GM21825 (cell line): ENCODE data around the gene LAMB1.
A peak's percentile ranks its signal among the peaks of the same experiment; 100 is the strongest.
"Not testable (repeated sequence)": the region's sequence is repeated elsewhere in the genome, so short reads cannot be mapped to it uniquely, and the experiment has no call there.

Source experiments
- ATAC-seq: cut with Tn5 transposase; IDR thresholded peaks from one replicate; pipeline ENCODE4 v1.9.1; 2021; ENCODE audit warnings: mild to moderate bottlenecking, moderate library complexity; ENCODE audit not compliant: unreplicated experiment

LAMB1 gene

DNA sequence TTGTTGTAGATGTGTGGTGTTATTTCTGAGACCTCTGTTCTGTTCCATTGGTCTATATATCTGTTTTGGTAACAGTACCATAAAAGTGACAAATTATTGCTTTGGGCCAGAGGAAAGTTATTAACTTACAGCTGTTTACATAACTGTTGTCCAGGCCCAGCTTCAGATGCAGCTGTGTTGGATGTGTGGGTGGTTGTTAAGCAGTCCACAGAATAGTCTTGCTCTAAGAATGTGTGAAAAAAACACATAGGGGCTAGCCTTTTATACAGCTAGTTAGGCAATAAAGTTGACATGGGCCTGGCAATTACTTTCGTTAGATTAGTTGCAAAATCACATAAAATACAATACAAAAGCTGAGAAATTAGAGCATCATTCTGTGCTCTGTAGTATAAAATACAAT, 80.1 kb downstream of the LAMB1 start:
- no peak for ATAC-seq

DNA sequence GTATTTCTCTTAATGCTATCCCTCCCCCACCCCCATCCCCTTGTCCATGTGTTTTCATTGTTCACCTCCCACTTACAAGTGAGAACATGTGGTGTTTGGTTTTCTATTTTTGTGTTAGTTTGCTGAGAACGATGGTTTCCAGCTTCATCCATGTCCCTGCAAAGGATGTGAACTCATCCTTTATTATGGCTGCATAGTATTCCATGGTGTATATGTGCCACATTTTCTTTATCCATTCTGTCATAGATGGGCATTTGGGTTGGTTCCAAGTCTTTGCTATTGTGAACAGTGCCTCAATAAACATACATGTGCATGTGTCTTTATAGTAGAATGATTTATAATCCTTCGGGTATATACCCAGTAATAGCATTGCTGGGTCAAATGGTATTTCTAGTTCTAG, 81.1 kb downstream of the LAMB1 start:
- ATAC-seq: not testable (repeated sequence)

DNA sequence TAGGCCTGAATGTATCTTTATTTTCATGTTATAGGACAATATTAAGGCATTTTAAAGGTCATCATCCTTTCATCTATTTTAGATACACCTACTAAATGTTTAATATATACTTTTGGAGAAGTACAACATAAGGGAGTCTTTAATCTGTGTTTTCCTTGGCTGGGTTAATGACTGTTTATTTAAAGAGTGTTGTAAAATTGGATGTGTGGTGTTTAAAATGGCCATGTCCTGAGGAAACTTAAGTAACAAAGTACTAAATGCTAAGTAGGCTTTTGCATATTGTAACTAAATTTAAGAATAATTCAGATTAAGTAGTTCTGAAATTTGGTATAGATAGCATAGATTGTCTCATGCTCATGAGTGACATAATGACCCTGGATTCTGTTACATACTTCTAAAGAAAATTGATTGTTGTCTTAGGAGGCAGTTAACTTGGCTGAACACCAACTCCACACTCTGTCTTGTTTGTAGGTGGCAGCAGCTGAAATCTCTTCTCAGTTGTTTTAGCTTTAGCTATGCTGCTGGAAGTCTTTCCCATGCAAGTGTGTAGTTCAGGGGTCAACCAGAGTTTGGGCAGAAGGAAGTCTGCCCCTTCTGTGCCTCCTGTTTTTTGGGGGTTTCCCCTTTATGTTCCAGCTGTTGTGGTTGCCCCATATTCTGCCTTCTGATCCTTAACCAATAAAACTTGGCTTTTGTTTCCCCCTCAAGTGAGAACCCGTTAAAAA, 82.8 kb downstream of the LAMB1 start:
- no peak for ATAC-seq

DNA sequence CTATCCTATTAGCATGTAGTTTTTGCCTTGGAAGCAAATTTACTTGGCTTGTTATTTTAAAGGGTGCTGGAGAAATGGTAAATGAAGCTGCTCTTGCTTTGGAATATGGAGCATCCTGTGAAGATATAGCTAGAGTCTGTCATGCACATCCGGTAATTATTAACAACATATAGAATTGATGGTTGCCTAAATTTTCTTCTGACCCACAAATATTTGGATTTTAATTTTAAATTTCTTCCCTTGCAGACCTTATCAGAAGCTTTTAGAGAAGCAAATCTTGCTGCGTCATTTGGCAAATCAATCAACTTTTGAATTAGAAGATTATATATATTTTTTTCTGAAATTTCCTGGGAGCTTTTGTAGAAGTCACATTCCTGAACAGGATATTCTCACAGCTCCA, 84.0 kb downstream of the LAMB1 start:
- ATAC-seq: no peak

DNA sequence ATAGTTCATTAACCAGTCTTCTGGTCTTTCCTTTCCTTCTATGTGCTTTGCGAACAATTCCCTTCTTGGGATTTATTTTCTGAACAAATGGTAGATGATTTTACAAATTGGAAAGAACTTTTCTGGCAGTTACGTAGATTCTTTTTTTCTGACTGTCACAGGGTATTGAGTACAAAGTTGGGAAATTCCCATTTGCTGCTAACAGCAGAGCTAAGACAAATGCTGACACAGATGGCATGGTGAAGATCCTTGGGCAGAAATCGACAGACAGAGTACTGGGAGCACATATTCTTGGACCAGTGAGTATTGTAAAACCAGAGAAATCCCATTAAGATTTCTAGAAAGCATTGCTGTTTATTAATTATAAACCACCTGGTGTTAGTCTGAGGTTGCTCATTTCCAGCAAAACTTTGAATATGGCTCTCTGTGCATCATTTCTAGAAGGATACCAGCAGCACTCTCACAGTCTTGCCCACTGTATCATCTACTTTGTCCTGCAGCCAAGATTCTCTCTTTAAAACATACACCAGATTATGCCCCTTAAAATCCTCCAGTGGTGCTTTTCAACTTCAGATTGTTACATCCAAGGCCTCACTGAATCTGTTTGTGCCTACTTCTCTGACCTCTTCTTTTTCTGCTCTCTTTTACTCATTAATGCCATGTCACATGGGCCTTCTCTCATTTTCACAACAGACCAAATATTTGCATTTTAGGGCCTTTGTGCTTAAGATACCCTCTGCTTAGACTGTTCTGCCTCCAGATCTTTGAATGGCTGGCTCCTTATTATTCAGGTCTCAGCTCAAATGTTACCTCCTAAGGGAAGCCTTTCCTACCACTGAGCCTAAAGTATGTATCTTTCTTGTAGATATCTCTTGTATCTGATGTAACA, 85.0 kb downstream of the LAMB1 start:
- ATAC-seq: peak; percentile 83

DNA sequence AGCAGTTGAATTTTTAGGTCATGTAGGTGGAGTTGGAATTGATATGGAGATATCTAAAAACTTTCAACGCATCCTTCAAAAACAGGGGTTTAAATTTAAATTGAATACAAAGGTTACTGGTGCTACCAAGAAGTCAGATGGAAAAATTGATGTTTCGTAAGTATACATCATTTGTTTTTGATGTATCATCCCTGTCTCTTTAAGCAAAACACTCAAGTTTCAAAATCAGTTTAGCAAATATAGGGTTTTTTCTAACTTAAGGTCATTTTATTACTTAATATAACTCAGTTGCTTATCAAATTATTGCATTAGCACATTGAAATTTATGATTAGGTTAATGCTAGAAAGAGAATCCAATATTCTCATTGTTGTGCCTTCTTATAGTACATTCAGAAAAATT, 87.4 kb downstream of the LAMB1 start:
- ATAC-seq: no peak

DNA sequence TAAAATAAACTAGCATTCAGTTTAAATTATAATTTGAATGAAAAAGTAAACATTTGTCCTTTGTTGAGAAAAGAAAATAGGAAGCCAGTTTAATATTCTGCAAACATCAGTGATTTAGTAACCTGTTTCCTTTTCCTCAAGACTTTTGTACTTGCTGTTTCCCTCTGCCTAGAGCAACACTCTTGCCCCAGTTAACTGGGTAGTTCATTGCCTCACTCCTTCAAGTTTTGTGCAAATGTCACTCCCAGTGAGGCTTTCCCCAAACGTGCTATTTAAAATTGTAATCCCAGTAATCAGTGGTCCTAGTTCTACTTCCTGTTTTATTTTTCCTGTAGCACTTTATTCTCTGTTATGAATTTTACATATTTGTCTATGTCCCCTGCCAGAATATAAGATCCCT, 88.1 kb downstream of the LAMB1 start:
- no peak for ATAC-seq

DNA sequence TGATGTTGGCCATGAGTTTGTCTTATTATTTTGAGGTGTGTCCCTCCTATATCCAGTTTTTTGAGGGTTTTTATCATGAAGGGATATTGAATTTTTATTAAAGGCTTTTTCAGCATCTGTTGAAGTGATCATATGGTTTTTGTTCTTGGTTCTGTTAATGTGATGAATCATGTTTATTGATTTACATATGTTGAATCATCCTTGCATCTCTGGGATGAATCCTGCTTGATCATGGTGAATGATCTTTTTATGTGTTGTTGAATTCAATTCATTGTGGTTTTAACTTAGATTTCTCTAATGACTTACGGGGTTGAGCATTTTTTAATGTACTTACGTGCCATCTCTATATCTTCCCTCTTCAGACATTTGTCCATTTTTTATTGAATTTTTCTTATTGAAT, 89.1 kb downstream of the LAMB1 start:
- no peak for ATAC-seq

DNA sequence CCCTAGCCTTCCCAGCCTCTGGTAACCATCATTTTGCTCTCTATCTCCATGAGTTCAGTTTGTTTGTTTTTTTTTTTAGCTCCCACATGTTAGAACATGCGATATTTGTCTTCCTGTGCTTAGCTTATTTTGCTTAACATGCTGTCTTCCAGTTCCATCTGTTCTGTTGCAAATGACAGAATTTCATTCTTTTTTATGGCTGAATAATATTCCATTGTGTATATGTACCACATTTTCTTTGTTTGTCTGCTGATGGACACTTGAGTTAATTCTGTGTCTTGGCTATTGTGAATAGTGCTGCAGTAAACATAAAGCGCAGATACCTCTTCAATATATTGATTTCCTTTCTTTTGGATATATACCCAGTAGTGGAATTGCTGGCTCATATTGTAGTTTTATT, 91.0 kb downstream of the LAMB1 start:
- no peak for ATAC-seq

DNA sequence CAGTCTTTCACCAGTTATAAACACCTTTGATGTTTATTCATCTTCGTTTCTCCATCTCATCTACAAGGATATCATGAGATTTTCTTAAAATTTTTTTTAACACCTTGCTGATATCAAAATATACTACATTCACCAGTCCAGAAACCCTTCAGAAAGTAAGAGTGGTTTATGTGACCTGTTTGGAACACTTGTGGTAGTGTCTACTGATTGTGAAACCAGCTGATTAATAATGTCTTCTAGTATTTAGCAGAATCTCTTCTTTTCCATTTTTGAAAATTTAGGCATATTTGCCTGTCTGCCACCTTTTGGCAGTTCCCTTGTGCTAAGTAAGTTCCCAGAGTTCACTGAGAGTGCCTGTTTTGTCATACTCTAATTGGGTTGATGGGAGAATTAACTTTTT, 93.5 kb downstream of the LAMB1 start:
- ATAC-seq: no peak

DNA sequence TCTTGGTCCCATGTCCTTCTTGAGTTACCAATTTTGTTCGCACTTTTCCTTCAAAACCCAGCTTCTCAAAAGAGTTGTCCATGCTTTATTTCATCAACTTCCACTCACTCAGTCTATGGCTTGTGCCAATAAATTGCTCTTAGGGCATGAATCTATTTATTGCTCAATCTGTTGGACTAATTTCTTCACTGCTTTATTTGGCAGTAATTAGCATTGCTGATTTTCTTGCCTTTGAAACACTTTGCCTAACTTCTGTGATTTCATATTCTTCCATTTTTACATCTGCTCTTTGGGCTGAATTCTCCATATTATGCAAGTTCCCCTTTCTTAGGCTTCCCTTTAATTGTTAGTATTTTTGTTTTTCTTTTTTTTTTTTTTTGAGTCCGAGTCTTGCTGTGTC, 95.2 kb downstream of the LAMB1 start:
- ATAC-seq: no peak

DNA sequence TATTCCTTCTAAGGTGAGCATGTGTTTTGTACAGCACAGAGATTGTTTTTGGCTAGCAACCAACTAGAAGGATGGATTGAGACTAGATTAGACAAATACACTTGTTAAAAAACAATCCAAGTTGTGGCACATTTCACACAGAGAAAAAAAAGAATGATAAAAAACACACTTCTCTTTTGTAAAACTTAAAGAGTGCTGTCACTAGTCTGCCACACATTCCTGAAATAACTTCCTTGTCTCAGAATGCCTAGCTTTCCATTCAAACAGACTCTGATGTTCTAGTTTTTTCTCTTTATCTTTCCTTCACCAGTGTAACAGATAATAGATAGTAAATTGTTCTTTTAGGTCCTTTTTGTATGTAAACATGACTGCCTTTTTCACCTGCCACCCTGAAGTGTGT, 100.6 kb downstream of the LAMB1 start:
- no peak for ATAC-seq

DNA sequence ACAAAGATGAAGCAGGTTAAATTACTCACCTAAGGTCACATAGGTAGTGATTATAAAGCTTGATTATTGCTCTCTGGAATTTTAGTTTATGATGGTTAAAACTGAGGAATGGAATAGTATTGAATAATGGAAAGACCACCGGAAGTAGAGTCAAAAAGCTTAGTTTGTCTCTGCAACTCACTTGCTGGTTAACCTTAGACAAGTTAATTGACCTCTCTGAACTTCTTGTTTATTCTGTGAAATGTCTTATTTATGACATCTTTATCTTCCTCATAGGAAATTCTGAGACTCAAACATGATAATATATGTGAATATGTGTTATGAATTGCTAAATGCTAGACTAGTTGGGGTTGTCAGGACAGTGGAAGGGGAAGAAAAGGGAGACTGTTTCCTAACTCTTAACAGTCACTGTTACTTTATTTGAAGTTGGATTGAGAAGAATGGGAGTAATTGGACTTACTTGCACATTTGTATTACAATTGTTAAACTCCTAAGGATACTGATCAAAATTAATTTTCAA, 102.4 kb downstream of the LAMB1 start:
- ATAC-seq: no peak

DNA sequence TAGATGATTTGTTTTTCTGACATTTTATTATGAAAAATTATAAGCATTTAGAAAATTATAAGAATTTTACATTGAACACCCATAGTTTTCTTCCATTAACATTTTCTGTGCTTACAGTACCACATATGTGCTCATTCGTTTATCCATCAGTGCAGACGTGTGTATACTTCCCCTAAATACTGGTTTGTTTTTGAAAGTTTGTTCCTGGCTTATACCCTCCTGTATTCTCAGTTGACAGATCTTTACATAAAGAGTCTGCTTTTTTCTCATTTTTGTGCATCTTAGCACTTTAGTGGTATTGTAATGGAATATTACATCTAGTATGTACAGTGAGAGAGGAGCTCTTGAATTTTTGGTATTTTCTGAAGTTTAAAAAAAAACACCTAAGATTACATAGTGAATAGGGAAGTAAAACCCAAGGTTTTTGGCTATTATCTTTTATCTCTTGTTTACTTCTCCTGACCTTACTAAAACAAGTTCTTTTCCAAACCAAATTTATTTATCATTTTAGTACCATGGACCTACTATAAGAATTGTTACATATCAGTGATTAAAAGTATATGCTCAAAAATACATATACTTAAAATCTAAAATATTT, 103.9 kb downstream of the LAMB1 start:
- ATAC-seq: no peak

DNA sequence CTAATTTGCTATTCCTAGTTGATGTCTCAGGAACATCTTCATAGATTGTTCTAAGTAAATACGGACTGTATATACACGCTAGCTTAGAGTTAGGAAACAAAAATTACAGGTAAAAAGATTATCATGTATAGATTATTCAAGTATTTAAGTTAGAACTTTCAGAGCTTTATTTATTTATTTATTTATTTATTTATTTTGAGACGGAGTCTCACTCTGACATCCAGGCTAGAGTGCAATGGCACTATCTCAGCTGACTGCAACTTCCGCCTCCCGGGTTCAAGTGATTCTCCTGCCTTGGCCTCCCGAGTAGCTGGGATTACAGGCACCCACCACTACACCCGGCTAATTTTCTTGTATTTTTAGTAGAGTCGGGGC, 110.6 kb downstream of the LAMB1 start:
- ATAC-seq: not testable (repeated sequence)

DNA sequence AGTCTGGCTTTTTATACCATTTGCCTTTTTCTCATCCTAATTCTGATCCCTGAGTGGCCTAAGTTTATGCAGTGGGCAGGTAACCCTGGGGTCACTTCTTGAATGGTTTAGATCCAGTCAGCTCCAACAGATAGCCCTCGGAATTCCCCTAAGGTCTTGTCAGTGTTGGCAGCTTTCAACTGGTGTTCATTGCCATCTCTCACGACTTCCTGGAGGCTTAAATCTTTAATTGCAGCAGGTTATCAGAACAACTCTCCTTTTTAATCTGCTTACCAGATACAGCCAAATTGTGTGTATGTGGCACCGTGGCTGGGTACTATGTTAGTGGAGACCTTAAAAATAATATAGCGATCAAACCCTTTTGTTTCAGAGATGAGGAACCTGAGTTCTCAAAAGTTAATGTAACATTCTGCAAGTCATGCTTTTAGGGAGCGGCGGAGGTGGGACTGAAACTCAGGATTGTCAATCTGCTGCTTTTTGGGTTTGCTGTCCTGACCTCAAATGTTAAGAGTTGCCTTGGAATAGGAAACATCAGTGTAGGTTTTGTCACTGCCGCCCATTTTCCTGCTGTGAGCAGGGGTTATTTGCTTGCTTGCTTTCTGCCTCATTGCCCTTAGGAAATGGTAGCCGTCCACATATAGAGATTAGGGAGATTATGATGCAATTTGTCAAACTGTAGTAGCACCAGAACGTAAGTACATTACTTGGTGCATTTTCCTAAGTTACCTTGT, 111.2 kb downstream of the LAMB1 start:
- no peak for ATAC-seq

DNA sequence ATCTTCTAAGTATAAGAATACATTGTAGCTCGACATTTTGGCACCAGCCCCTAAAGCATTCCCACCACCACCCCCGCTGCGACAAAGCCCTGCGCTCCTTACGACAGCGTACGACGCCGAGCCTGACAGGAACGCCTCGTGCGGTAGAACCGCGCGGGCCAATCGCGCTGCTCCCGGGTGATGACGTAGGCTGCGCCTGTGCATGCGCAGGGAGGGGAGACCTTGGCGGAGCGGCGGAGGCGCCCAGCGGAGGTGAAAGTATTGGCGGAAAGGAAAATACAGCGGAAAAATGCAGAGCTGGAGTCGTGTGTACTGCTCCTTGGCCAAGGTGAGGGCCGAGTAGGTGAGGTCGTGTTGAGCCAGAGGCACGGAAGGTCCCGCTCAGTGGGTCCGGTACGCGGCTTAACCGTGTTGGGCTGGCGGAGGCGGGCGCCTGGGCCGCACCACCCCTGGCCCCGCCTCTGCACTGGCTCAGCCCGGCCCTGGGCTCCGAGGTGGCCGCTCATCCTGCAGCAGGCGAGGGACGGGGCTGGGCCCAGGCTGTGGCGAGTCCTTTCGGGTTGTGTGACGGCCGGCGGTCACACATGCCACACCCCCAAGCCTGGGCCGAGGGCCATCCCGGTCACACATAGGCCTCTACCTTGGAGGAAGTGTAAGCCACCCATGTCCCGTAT, 111.9 kb downstream of the LAMB1 start, which contains the start of gene DLD:
Gene DLD, plus strand, starts transcription at position 222 of the 674 bp plus-strand sequence. Its CDS starts 68 bp downstream, at position 290.
- peak; percentile 99 for ATAC-seq

DNA sequence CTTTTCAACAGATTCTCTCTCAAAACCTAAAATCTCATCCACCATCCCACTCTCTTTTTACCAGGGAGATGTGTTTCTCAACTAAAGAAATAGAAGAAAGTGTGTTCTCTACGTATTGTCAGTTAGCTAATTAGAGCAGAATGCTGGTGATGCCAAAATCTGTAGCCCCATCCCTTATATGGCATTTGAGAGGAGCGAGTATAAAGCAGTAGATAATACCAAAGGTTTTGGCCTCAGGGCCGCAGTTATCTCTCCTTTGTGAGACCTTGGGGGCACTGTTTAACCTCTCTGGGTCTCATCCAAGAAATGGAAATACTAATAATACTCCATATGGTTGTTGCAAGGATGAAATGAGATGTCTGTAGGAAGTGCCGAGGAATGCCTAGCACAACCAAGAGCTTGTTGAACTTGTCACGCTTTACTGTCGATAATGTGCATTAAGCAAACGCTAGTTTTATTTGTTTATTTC, 112.4 kb downstream of the LAMB1 start:
- peak; percentile 6 for ATAC-seq

DNA sequence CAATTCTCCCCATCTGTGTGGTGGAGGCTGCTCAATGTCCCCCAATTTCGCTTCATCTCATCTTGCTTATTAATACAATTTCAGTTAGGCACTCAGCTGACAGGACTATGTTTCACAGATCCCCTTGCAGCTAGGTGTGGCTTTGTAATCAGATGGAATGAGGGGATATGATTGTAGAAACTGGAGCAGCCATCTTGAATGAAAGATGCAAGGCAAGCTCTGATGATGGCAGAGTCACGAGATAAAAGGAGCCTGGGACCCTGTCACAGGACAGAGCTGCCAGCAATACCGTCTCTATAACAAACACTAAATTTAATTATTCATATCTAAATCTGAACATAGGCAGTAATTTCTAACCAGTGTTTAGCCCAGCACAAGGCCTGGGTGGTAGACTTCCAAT, 113.0 kb downstream of the LAMB1 start:
- ATAC-seq: no peak

DNA sequence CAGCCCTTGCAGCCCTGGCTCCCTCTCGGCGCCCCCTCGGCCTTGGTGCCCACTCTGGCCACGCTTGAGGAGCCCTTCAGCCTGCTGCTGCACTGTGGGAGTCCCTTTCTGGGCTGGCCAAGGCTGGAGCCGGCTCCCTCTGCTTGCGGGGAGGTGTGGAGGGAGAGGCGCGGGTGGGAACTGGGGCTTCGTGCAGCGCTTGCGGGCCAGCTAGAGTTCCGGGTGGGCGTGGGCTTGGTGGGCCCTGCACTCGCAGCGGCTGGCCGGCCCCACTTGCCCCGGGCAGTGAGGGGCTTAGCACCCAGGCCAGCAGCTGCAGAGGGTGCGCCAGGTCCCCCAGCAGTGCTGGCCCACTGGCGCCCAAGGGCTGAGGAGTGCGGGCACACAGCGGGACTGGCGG, 115.1 kb downstream of the LAMB1 start:
- ATAC-seq: not testable (repeated sequence)
